IMR-90 (cell line): Measurements from ENCODE around the gene UTP11. TPM values are rescaled to one million over a fixed set of nuclear protein-coding genes. Genes with fewer than 3 reads are reported as not detected.

Experiments used
- ATAC-seq: fragments of 200-7000 bp; cut with Tn5 transposase; 2 replicates; pipeline ENCODE4 v1.9.1; 2020; ENCODE audit warnings: low read depth, mild to moderate bottlenecking, moderate library complexity
- BruUV-seq: library from RNA; stranded (reverse); fragments of 400-500 nt; replicated peaks from 2 replicates; lab custom pipeline; 2021; lab: Mats Ljungman, UMichigan
- CTCF ChIA-PET: fragments of 300-600 bp; formaldehyde crosslinking; extraction: SDS; loops from one replicate; lab custom pipeline; 2021; ENCODE audit warnings: antibody characterized with exemption; lab: Yijun Ruan, JAX
- POLR2A ChIA-PET: fragments of 300-600 bp; sonication (Branson Sonifier 250); formaldehyde crosslinking; loops from one replicate; lab custom pipeline; 2022; ENCODE audit warnings: antibody characterized with exemption; ENCODE audit not compliant: unreplicated experiment; lab: Charles Lee
- DNase-seq: peaks from one replicate; pipeline ENCODE4 v3.0.0; 2013
- H2AFZ ChIP-seq: replicated peaks from 2 replicates; pipeline ENCODE3; 2013; ENCODE audit warnings: low read length, mild to moderate bottlenecking; ENCODE audit not compliant: poor library complexity
- H2AK5ac ChIP-seq: 2 replicates; pipeline ENCODE4 v1.6.1; 2013; ENCODE audit warnings: low read depth, low read length, inconsistent platforms
- H2AK9ac ChIP-seq: replicated peaks from 2 replicates; pipeline ENCODE3; 2013; ENCODE audit warnings: mild to moderate bottlenecking, low read depth, low read length, moderate library complexity; ENCODE audit not compliant: poor library complexity
- H2BK120ac ChIP-seq: 2 replicates; pipeline ENCODE4 v1.6.1; 2013; ENCODE audit warnings: low read depth, low read length, inconsistent platforms
- H2BK15ac ChIP-seq: 3 replicates; pipeline ENCODE4 v1.6.1; 2013; ENCODE audit warnings: low read depth, low read length, inconsistent platforms
- H2BK20ac ChIP-seq: 2 replicates; pipeline ENCODE4 v1.6.1; 2013; ENCODE audit warnings: low read depth, mild to moderate bottlenecking, inconsistent platforms, low read length, moderate library complexity
- H2BK5ac ChIP-seq: 2 replicates; pipeline ENCODE4 v1.6.1; 2013; ENCODE audit warnings: mild to moderate bottlenecking, low read depth, low read length, inconsistent platforms; ENCODE audit not compliant: poor library complexity, severe bottlenecking
- H3K14ac ChIP-seq: replicated peaks from 2 replicates; pipeline ENCODE4 v1.6.1; 2013; ENCODE audit warnings: low read depth, low read length, inconsistent platforms
- H3K18ac ChIP-seq: 2 replicates; pipeline ENCODE4 v1.6.1; 2013; ENCODE audit warnings: low read depth, low read length, control low read depth
- H3K23ac ChIP-seq: 2 replicates; pipeline ENCODE4 v1.6.1; 2013; ENCODE audit warnings: low read depth, low read length, inconsistent platforms
- H3K27ac ChIP-seq: 2 replicates; pipeline ENCODE4 v1.5.1; 2013; ENCODE audit warnings: mild to moderate bottlenecking, control low read depth, low read length; ENCODE audit not compliant: insufficient read depth
- H3K27me3 ChIP-seq: 2 replicates; pipeline ENCODE4 v1.6.1; 2013; ENCODE audit warnings: low read length; ENCODE audit not compliant: control insufficient read depth, insufficient read depth
- H3K36me3 ChIP-seq: 2 replicates; pipeline ENCODE4 v1.6.1; 2013; ENCODE audit warnings: low read length, mixed read lengths; ENCODE audit not compliant: control insufficient read depth, insufficient read depth
- H3K4ac ChIP-seq: 2 replicates; pipeline ENCODE4 v1.6.1; 2013; ENCODE audit warnings: low read depth, low read length, inconsistent platforms
- H3K4me1 ChIP-seq: 2 replicates; pipeline ENCODE4 v1.6.1; 2013; ENCODE audit warnings: low read length, mixed read lengths; ENCODE audit not compliant: control insufficient read depth, insufficient read depth
- H3K4me2 ChIP-seq: 2 replicates; pipeline ENCODE4 v1.6.1; 2013; ENCODE audit warnings: low read depth, mild to moderate bottlenecking, control low read depth, low read length, moderate library complexity
- H3K4me3 ChIP-seq: 2 replicates; pipeline ENCODE4 v1.5.1; 2013; ENCODE audit warnings: low read depth, mild to moderate bottlenecking, control low read depth, low read length, moderate library complexity; ENCODE audit not compliant: insufficient read depth
- H3K56ac ChIP-seq: 2 replicates; pipeline ENCODE4 v1.6.1; 2013; ENCODE audit warnings: low read length, inconsistent platforms; ENCODE audit not compliant: insufficient read depth; ENCODE audit errors: extremely low read depth
- H3K79me1 ChIP-seq, 2 experiments: 2 replicates each; pipeline ENCODE4 v1.6.1; 2013; ENCODE audit warnings: low read length in 2 of 2, inconsistent platforms in 1 of 2, low read depth in 1 of 2
- H3K9ac ChIP-seq: 2 replicates; pipeline ENCODE4 v1.6.1; 2013; ENCODE audit warnings: low read depth, low read length, control low read depth
- H3K9me1 ChIP-seq: 2 replicates; pipeline ENCODE4 v1.6.1; 2013; ENCODE audit warnings: low read length, inconsistent platforms; ENCODE audit not compliant: insufficient read depth
- H3K9me3 ChIP-seq: 2 replicates; pipeline ENCODE4 v1.6.1; 2013; ENCODE audit warnings: low read length; ENCODE audit not compliant: control insufficient read depth, insufficient read depth
- H4K20me1 ChIP-seq: 2 replicates; pipeline ENCODE4 v1.6.1; 2013; ENCODE audit warnings: low read length, inconsistent platforms; ENCODE audit not compliant: insufficient read depth
- H4K5ac ChIP-seq: 2 replicates; pipeline ENCODE4 v1.6.1; 2013; ENCODE audit warnings: mild to moderate bottlenecking, low read depth, low read length, control low read depth
- H4K8ac ChIP-seq, 2 experiments: 2 replicates each; pipeline ENCODE4 v1.6.1; 2013; ENCODE audit warnings: low read depth in 2 of 2, low read length in 2 of 2, control low read depth in 1 of 2, inconsistent platforms in 1 of 2
- H4K91ac ChIP-seq: 2 replicates; pipeline ENCODE4 v1.6.1; 2013; ENCODE audit warnings: low read depth, low read length, inconsistent platforms; ENCODE audit not compliant: insufficient read depth
- FOS ChIP-seq: fragments of 150-350 bp; IDR thresholded peaks from 2 replicates; pipeline ENCODE4 v1.6.1; 2016; ENCODE audit warnings: low read depth, low read length
- USF2 ChIP-seq: fragments of 150-350 bp; IDR thresholded peaks from 2 replicates; pipeline ENCODE4 v1.6.1; 2017; ENCODE audit warnings: mild to moderate bottlenecking, antibody characterized with exemption, low read length, low read depth
- WGBS, 2 experiments: methylation state at CpG; one replicate each; pipeline versions ENCODE4 v1.1.5 to v1.1.7; 2013; ENCODE audit warnings: missing lambda C conversion rate in 2 of 2; ENCODE audit not compliant: insufficient read length in 1 of 2; ENCODE audit errors: extremely low coverage in 2 of 2; 5-methylcytosine and 5-hydroxymethylcytosine counted together
- dilution Hi-C: fragments of 300-500 bp; cut with HindIII; formaldehyde crosslinking; loops from one replicate; pipeline ENCODE4 v1.14.3; 2018; ENCODE audit warnings: low sequenced_read_pairs; ENCODE audit not compliant: unreplicated experiment
- in situ Hi-C: fragments of 300-500 bp; cut with MboI; formaldehyde crosslinking; loops from 3 replicates; pipeline ENCODE4 v1.14.3; 2019; ENCODE audit warnings: low sequenced_read_pairs, inconsistent platforms, mixed read lengths
- intact Hi-C: fragments of 100-400 bp; cut with micrococcal nuclease; formaldehyde crosslinking; loops from 2 replicates; pipeline ENCODE4 v1.10.0; 2022
- polyA plus RNA-seq, 3 experiments: library from polyadenylated mRNA; depleted of rRNA; stranded (reverse); fragments of >200 nt; gene quantifications; 2 replicates each; pipeline ENCODE4 v1.2.3, GENCODE V29; 2012; ENCODE audit warnings: low replicate concordance in 1 of 3
- total RNA-seq: library from RNA; depleted of rRNA; stranded (reverse); fragments of >200 nt; gene quantifications from 2 replicates; pipeline ENCODE4 v1.2.3, GENCODE V29; 2012

UTP11 gene
- total and polyA plus RNA-seq, 2 of the 4 experiments (the other 2 are of a cell fraction) = 22.0 to 27.8 TPM

- no TSS peak for BruUV-seq
- H3K4me2 ChIP-seq = no peak overlapping the region
- ATAC-seq = no peak
- no peaks in the 10 kb centered on the region for H3K9me3 ChIP-seq
- dilution Hi-C loops = no loop called here
- peaks cover 19% of the 10 kb centered on the region for H3K27me3 ChIP-seq
- H2BK15ac ChIP-seq = no peak overlapping the region
- H4K8ac ChIP-seq = no peak overlapping the region
- H2BK5ac ChIP-seq = no peak overlapping the region
- H2AK9ac ChIP-seq = no peak overlapping the region
- no peak overlapping the region for H2AFZ ChIP-seq
- no peaks in the 10 kb centered on the region for H3K9me1 ChIP-seq
- H3K9ac ChIP-seq = no peak overlapping the region
- POLR2A ChIA-PET = no interaction called here
- H2BK20ac ChIP-seq = no peak overlapping the region
- CTCF ChIA-PET = interaction anchor here (0.7 kb wide), 1 partner anchor 9 kb away, joined by 3 read pairs; no protein-coding TSS in a partner anchor
- H3K14ac ChIP-seq = no peak overlapping the region
- H2AK5ac ChIP-seq = no peak overlapping the region
- no peaks in the 10 kb centered on the region for H3K36me3 ChIP-seq
- H3K56ac ChIP-seq = no peak overlapping the region
- intact Hi-C loops = no loop called here
- no peak overlapping the region for H3K18ac ChIP-seq
- no peak overlapping the region for H4K5ac ChIP-seq
- no peaks in the 10 kb centered on the region for H4K20me1 ChIP-seq
- no peak for DNase-seq
- no peak overlapping the region for H3K4ac ChIP-seq
- no peak overlapping the region for H3K23ac ChIP-seq
- no peak overlapping the region for H2BK120ac ChIP-seq
- no peak overlapping the region for H4K91ac ChIP-seq
- H3K79me1 ChIP-seq = no peaks in the 10 kb centered on the region
- H3K4me1 ChIP-seq = no peaks in the 10 kb centered on the region
- WGBS, 2 experiments = 83% methylated on average over 1 of the region's 6 CpGs; no CpG with 5 or more reads in 1 of the 2 experiments
- no peak overlapping the region for H3K27ac ChIP-seq
- H3K4me3 ChIP-seq = no peak overlapping the region
- in situ Hi-C loops = no loop called here
- TF ChIP-seq USF2 = no peak
- no peak for TF ChIP-seq FOS
These were observed 50.1 kb downstream of the UTP11 start for GRCh38 chr1:38062361-38063288.
